DOHH2 (cell line): ENCODE data around the gene SLC25A51.

Source experiments
- EZH2phosphoT487 ChIP-seq: fragments of 200-600 bp; sonication (generic); IDR thresholded peaks from 2 replicates; pipeline ENCODE4 v1.6.1; 2017; ENCODE audit warnings: borderline replicate concordance, mild to moderate bottlenecking, antibody characterized with exemption, low read length, moderate library complexity, mixed read lengths
- TF ChIP-seq, protein P1 (sequence below): fragments of 200-600 bp; sonication (generic); IDR thresholded peaks from one replicate; pipeline ENCODE4 v1.5.1; 2014; ENCODE audit warnings: antibody characterized with exemption, mild to moderate bottlenecking, low read depth, low read length; ENCODE audit not compliant: poor library complexity, severe bottlenecking

DNA sequence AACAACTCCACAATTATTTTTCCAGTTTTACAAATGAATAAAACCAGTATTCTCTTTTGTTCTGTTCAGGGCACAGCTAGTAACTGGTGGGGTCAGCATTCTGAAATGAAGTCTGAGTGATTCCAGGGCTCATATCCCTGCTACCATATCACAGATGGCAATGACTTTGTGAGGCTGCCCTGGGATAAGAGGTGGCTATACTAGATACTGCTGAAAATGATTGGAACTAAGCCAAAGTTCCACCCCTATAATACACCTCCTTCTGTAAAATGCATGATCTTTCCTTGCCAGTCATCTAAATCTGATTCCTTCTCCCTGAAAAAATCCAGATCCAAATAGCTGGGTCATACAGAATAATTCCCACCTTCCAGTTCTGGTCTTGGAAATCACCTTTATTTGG, 14.4 kb downstream of the SLC25A51 start:
- TF ChIP-seq, protein P1, sequence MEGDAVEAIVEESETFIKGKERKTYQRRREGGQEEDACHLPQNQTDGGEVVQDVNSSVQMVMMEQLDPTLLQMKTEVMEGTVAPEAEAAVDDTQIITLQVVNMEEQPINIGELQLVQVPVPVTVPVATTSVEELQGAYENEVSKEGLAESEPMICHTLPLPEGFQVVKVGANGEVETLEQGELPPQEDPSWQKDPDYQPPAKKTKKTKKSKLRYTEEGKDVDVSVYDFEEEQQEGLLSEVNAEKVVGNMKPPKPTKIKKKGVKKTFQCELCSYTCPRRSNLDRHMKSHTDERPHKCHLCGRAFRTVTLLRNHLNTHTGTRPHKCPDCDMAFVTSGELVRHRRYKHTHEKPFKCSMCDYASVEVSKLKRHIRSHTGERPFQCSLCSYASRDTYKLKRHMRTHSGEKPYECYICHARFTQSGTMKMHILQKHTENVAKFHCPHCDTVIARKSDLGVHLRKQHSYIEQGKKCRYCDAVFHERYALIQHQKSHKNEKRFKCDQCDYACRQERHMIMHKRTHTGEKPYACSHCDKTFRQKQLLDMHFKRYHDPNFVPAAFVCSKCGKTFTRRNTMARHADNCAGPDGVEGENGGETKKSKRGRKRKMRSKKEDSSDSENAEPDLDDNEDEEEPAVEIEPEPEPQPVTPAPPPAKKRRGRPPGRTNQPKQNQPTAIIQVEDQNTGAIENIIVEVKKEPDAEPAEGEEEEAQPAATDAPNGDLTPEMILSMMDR: no peak
- no peak for TF ChIP-seq EZH2phosphoT487
